HL-60 (cell line): ENCODE results near the gene BCAT1.

Experiments used
- DNase-seq, 2 experiments: peaks; one replicate each; pipeline ENCODE4 v3.0.0-alpha.2; 2010 to 2020; ENCODE audit warnings: low read depth in 1 of 2, low spot score in 1 of 2
- H3K27ac ChIP-seq: fragments of 250-450 bp; sonication (Bioruptor Pico); replicated peaks from 2 replicates; pipeline ENCODE4 v1.5.1; 2020; ENCODE audit warnings: mild to moderate bottlenecking, moderate library complexity
- H3K27me3 ChIP-seq: fragments of 250-450 bp; sonication (Bioruptor Pico); 2 replicates; pipeline ENCODE4 v1.5.1; 2021; ENCODE audit warnings: mild to moderate bottlenecking, moderate library complexity; ENCODE audit not compliant: insufficient read depth, poor library complexity, severe bottlenecking
- H3K4me3 ChIP-seq: replicated peaks from 2 replicates; pipeline ENCODE4 v1.5.1; 2011; ENCODE audit warnings: mild to moderate bottlenecking, control low read depth, low read length; ENCODE audit not compliant: insufficient read depth
- GABPA ChIP-seq: IDR thresholded peaks from 2 replicates; pipeline ENCODE4 v1.6.1; 2012; ENCODE audit warnings: low read depth
- POLR2AphosphoS5 ChIP-seq: IDR thresholded peaks from 2 replicates; pipeline ENCODE4 v1.6.1; 2012; ENCODE audit warnings: low read depth
- REST ChIP-seq: IDR thresholded peaks from 2 replicates; pipeline ENCODE4 v1.6.1; 2012; ENCODE audit warnings: low read depth; ENCODE audit not compliant: insufficient replicate concordance
- SPI1 ChIP-seq: IDR thresholded peaks from 2 replicates; pipeline ENCODE4 v1.6.1; 2012; ENCODE audit warnings: low read depth, mild to moderate bottlenecking, borderline replicate concordance
- TF ChIP-seq, protein P1 (sequence below): IDR thresholded peaks from one replicate; pipeline ENCODE4 v1.5.1; 2011; ENCODE audit warnings: low read length, control low read depth, inconsistent platforms; ENCODE audit not compliant: insufficient read depth

The BCAT1 gene

GRCh38 chr12:24909667-24910066, 39.2 kb downstream of the BCAT1 start:
- no peaks in the 10 kb centered on the region for H3K27me3 ChIP-seq
- no peak overlapping the region for H3K4me3 ChIP-seq
- TF ChIP-seq REST (no peak), GABPA (no peak), POLR2AphosphoS5 (no peak)
- TF ChIP-seq, protein P1, sequence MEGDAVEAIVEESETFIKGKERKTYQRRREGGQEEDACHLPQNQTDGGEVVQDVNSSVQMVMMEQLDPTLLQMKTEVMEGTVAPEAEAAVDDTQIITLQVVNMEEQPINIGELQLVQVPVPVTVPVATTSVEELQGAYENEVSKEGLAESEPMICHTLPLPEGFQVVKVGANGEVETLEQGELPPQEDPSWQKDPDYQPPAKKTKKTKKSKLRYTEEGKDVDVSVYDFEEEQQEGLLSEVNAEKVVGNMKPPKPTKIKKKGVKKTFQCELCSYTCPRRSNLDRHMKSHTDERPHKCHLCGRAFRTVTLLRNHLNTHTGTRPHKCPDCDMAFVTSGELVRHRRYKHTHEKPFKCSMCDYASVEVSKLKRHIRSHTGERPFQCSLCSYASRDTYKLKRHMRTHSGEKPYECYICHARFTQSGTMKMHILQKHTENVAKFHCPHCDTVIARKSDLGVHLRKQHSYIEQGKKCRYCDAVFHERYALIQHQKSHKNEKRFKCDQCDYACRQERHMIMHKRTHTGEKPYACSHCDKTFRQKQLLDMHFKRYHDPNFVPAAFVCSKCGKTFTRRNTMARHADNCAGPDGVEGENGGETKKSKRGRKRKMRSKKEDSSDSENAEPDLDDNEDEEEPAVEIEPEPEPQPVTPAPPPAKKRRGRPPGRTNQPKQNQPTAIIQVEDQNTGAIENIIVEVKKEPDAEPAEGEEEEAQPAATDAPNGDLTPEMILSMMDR, result no peak
- no peak for DNase-seq
- no peak overlapping the region for H3K27ac ChIP-seq

DNA sequence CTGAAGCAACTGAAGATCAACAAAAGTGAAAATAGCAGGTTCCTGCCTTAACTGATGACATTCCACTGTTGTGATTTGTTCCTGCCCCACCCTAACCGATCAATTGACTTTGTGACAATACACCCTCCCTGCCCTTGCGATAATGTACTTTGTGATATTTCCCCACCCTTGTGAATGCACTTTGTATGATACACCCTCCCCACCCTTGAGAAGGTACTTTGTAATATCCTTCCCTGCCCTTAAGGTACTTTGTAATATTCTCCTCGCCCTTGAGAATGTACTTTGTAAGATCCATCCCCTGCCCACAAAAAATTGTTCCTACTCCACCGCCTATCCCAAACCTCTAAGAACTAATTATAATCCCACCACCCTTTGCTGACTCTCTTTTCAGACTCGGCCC, 41.4 kb downstream of the BCAT1 start:
- no peak overlapping the region for H3K27ac ChIP-seq
- no peak overlapping the region for H3K4me3 ChIP-seq
- DNase-seq, result no peak
- TF ChIP-seq POLR2AphosphoS5, result no peak
- no peak for TF ChIP-seq GABPA
- TF ChIP-seq REST, result no peak
- no peak for TF ChIP-seq SPI1
- TF ChIP-seq, protein P1, result no peak
- no peaks in the 10 kb centered on the region for H3K27me3 ChIP-seq

DNA sequence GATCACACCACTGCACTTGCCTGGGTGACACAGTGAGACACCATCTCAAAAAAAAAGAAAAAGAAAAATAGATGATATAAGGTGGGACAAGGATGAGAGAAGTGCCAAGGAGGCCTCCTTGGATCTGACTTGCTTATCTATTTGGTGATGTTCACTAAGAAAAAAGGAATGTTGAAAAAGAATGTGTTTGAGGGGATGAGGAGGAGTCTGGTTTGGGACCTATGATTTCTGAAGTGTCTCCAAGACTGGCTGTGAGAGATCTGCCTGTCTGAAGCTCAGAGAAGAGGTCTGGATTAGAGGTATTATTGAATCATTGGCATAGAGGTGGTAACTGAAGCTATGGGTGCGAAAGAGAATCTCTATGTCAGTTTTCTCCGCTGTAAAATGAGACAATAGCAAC, 42.8 kb downstream of the BCAT1 start:
- Histone ChIP-seq H3K27ac (no peak overlapping the region), H3K4me3 (no peak overlapping the region), H3K27me3 (no peaks in the 10 kb centered on the region)
- no peak for TF ChIP-seq POLR2AphosphoS5
- no peak for TF ChIP-seq GABPA
- TF ChIP-seq SPI1, result no peak
- TF ChIP-seq, protein P1, result no peak
- no peak for TF ChIP-seq REST
- no peak for DNase-seq
